ENCODE results near the gene RHAG.

- TF ChIP-seq CTCF (IDR thresholded peaks at IDR 0.05): no peak
- TF ChIP-seq POLR2A (IDR thresholded peaks at IDR 0.05): no peak
Observed at GRCh38 chr6:49607391-49607982, 29.2 kb downstream of the RHAG start.
